ENCODE measurements around the gene VIPAS39.

DNA sequence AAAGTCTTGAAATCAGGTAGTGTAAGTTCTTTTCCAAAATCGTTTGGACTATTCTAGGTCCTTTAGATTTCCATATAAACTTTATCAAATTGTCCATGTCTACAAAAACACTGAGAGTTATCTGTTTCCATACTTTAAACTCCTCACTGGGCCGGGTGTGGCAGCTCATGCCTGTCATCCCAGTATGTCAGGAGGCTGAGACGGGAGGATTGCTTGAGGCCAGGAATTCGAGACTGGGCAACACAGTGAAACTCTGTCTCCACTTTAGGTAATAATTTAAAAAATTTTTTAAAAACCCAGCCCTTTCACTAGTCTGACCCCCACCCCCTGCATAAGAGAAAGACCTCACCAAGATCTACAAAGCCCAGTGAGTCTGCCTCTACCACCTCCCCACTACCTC is 47.6 kb upstream of the VIPAS39 start:
- TF ChIP-seq, protein P1, sequence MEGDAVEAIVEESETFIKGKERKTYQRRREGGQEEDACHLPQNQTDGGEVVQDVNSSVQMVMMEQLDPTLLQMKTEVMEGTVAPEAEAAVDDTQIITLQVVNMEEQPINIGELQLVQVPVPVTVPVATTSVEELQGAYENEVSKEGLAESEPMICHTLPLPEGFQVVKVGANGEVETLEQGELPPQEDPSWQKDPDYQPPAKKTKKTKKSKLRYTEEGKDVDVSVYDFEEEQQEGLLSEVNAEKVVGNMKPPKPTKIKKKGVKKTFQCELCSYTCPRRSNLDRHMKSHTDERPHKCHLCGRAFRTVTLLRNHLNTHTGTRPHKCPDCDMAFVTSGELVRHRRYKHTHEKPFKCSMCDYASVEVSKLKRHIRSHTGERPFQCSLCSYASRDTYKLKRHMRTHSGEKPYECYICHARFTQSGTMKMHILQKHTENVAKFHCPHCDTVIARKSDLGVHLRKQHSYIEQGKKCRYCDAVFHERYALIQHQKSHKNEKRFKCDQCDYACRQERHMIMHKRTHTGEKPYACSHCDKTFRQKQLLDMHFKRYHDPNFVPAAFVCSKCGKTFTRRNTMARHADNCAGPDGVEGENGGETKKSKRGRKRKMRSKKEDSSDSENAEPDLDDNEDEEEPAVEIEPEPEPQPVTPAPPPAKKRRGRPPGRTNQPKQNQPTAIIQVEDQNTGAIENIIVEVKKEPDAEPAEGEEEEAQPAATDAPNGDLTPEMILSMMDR (IDR thresholded peaks at IDR 0.05 in 2 of 3, conservative IDR thresholded peaks at IDR 0.05 in 1 of 3; ENCODE audit: borderline replicate concordance in 1 of 3, insufficient read depth in 1 of 3, low read depth in 2 of 3, low read length in 2 of 3) = no peak
- no peak for TF ChIP-seq YY1 (IDR thresholded peaks at IDR 0.05; ENCODE audit: extremely low read depth, insufficient replicate concordance, low read depth, low read length)
- no peak for TF ChIP-seq POLR2A (IDR thresholded peaks at IDR 0.05; ENCODE audit: borderline replicate concordance, extremely low read depth, insufficient read depth, insufficient read length)
- no peak for TF ChIP-seq JUND (IDR thresholded peaks at IDR 0.05)
